NCI-H446 treated with DMSO at 0.1 percent for 48 hours (cell line): Measurements from ENCODE around the gene CREB3.

Experiments
- DNase-seq: peaks from one replicate; lab custom pipeline; 2025; lab: John Stamatoyannopoulos, UW

The CREB3 gene

GRCh38 chr9:35702696-35703095, 29.8 kb upstream of the CREB3 start:
- DNase-seq = no peak

- DNase-seq = no peak
Measured at GRCh38 chr9:35703906-35704672, 28.4 kb upstream of the CREB3 start.

GRCh38 chr9:35705372-35705771, 27.1 kb upstream of the CREB3 start:
- no peak for DNase-seq

DNA sequence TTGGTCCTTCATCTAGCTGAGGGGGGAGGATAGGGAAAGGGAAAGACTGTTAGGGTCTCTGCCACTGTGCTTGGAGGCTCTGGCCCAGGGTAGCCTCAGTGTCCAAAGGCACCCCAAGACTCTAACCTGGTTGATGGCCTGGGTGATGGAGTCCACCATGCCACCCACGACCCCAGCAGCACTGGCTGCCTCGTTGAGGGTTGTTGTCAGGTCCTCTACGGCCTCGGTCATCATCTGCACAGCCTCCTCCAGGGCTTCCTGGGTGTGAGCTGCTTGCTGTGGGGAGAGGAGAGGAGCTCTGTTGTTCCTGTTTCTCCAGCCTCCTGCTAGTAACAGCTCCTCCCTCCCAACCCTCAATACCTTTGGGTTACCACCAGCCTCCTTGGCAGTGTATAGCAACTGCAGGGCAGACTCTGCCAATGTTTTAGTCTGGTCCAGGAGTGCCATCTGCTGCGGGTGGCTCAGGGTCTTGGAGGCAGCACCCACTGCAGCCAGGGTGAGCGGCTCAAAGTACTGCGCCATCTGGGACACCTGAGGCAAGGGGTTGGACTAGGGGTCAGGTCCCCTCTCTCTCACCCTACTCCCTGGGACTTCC, 26.5 kb upstream of the CREB3 start:
- DNase-seq = no peak

GRCh38 chr9:35706951-35707350, 25.5 kb upstream of the CREB3 start:
- no peak for DNase-seq

DNA sequence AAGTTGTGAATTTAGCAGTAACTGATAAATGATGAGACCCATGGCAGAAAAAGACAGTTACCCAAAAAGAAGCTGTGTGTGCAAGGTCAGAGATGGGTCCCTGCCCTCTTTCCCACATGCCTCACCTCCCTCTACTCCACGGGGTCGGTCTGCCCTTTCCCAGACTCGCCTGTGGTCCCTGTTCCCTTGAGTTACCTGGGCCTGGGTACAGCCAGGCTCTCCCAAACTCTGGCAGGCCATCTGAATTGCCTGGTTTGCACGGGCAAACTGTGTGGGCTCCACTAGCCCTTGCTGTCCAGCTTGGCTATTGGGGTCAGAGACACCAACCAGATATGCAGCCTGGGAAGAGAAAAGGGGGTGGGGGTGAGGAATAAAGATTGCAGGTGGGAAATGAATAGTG, 24.3 kb upstream of the CREB3 start:
- no peak for DNase-seq

GRCh38 chr9:35710818-35711500, 21.5 kb upstream of the CREB3 start:
- no peak for DNase-seq

DNA sequence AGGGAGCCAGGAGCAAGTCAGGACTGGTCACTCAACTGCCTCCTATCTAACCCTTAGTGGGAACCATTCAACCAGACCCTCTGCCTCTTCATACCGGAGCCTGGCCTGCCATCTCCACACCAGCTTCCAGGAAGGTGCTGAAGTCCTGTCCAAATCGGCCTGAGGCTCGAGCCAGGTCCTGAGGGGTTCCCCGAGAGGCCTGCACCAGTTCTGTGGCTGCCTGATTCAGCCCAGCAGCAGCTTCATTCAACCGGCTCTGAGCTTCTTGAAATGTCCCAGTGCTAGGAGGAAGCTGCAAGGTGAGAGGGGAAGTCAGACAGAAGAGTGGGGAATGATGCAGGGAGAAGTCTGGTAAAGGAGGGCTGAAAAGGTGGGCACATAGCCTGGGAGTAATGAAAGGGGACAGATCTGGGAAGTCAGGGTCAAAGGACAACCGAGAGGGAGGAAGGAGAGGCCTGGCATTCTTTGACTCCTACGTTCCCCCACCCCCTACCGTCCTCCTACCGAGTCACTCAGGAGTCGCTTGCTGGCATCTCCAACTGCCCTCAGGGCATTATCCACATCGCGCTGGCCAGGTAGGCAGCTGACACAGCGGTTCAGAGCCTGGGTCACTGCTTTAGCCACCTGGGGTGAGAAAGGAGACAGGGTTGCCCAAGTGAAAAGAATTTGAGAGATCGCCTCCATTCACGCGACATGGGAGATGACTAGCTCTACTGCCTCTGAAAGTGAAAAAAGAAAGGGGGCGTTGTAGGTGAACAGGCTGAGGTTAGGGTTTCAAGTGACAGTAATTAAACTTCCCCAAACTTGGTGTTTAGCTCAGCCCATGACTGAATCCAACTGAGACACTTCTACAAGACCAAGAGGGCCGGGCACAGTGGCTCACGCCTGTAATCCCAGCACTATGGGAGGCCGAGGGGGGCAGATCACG, 20.7 kb upstream of the CREB3 start:
- DNase-seq = no peak

GRCh38 chr9:35712762-35713400, 19.6 kb upstream of the CREB3 start:
- DNase-seq = no peak

DNA sequence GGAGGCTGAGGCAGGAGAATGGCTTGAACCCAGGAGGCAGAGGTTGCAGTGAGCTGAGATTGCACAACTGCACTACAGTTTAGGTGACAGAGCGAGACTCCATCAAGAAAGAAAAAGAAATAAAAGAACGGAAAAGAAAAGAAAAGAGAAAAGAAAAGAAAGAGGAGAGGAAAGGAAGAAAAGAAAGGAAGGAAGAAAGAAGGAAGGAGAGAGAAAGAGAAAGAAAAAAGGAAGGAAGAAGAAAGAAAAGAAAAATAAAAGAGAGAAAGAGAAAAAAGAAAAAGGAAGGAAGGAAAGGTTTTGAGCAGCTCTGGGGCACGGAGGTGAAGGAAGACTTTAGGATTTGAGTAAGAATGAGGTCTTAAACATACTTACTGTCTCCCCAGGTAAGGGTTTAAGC, 18.9 kb upstream of the CREB3 start:
- DNase-seq = no peak

GRCh38 chr9:35714123-35714522, 18.3 kb upstream of the CREB3 start:
- DNase-seq = no peak

DNA sequence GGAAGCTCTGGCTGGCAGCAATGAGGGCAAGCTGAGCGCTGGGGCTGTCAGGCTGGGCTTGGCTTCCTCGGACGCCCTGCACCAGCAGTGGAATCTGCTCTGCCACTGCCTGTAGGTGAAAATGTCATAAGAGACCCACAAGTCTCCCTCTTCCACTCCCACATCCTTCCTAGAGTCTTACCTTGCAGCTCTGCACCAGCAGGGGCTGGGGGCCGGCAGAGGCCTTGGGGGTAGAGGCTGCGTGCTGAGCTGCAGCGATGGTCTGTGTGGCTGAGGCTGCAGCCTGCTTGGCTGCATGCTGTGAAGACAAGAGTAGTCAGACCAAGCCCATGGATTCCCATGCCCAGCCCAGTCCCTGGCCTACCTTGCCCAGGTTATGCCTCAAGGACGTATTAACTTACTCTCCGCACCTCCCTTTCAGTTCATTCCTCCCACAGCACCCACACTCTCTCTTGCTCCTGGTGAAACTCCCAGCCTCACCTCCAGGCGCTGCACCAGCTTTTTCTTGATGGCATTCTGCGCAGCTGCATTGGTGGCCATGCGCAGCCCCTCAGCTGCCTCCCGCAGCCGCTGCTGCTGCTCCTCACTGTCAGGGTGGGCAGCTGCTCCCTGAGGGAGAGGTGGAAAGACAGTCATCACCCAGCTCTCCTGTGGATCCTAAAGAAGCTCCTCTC, 17.8 kb upstream of the CREB3 start:
- no peak for DNase-seq

GRCh38 chr9:35716230-35716629, 16.2 kb upstream of the CREB3 start:
- DNase-seq = no peak

DNA sequence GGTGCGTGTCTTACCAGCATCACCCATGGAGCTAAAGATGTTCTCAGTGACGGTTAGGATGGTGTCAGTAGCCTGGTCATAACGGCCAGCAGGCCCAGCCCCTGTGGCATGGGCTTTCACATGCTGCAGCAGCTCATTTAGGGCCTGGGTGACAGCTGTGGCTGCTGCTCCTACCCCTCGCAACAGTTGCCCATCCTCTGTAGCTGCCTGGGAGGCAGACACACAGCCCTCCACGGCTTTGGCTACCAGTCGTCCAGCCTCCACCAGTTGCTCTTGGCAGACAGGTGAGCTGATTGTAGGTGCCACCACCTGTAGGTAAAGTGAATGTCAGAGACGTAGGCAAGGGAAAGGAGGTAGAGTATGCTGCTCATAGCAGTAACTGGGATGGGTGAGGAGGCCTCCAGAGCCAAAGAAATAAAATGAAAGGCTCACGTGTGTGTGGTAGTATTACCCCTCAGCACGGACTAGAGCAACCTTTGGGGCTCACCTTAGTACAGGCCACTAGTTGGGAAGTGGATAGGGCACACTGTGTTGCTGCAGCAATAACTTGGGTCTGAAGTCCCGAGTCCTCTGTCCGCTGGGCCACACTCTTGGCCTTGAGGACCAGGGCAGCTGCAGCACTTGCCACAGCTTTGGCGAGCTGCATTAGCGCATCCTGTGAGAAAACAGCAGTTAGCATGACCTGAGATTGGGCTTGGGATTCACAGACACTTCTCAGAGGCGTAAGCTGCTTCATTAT, 15.2 kb upstream of the CREB3 start:
- no peak for DNase-seq

DNA sequence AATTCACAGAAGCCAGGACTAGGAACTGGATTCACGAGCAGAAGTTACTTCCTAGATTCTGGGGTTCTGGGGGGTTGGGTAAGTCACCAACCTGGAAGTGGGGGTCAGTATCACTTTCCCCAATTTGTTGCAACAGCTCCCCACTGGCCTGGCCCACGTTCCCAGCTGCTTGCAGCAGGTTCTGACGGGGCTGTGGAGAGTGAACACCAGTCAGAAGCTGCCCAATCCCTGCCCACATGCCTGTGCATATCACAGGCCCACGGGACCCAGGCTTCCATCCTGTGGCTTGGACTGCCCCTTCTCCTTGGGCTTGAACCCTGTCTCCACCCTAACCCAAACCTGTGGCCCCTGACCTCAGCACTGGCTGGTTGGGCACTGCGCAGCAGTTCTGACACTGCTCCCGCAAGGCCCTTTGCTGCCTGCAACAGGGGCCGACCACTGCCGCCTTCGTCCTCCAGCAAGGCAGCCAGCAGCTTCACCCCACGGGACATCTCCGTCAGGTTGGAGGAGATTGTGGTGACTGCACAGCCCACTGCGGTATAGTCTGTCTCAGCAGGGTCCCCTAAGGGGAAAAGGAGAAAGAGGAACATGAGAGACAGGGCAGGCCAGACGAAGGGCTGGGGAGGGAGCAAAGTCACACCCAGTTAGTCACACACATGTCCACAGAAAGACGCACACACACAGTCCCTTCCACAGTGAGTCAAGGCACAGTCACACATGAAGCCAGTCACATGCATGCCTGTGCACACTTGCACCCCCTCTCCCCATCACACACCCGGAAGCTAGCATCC, 13.6 kb upstream of the CREB3 start:
- DNase-seq = no peak

- DNase-seq = no peak
Measured at GRCh38 chr9:35719546-35719945, 12.9 kb upstream of the CREB3 start.

DNA sequence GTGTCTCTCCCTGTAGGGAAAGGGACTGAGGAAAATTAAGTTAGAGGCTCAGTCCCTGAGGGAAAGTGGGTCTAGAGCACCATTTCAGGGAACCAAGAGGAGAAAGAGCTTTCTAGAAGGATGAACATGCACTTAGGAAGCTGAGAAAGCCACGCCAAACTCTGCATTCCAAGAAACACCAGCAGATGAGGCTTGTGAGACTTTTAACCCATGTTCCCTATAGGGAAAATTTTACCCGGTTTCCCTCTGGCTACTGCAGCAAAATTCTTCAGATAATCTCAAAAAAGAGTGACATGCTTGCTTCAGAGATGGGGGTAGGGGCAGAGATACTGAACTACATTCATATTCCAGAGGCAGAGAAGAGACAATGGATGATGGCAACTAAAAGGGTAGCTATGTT, 9.0 kb upstream of the CREB3 start:
- no peak for DNase-seq

DNA sequence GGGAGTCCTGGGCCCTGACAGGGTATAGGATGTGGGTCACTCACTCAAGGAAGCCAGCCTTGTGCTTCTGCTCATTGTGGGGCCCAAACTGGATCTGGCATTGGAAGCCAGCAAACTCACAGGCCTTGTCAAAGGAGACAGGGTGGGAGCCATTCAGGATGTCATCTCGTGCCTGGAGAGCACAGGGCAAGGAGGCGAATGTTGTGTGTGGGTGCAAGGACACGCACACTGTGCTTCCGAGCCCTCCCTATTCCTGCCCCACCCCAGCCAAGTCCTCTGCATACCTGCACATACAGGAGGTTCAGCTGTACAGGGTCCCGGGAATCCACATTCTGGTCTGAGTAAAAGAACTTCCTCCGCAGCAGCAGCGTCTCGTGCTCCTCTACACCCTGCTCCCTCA, 8.6 kb upstream of the CREB3 start:
- DNase-seq = no peak

DNA sequence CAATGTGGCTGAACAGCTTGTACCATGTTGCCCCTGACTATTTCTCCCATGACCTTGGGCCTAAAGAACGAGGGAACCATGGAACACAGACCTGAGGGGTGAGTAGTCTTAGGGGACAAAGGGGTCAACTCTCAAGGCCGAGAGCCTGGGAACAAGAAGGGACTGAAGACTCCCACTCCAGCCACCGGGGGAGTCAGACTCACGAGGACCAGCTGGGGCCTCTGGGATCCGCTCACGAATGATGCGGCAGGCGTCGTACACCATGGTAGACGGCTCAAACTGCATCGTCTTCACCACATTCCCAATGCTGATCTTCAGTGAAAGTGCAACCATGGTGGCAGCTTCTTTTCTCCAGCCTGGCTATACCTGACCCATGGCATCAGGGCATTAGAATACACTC, 7.1 kb upstream of the CREB3 start:
- DNase-seq = no peak

DNA sequence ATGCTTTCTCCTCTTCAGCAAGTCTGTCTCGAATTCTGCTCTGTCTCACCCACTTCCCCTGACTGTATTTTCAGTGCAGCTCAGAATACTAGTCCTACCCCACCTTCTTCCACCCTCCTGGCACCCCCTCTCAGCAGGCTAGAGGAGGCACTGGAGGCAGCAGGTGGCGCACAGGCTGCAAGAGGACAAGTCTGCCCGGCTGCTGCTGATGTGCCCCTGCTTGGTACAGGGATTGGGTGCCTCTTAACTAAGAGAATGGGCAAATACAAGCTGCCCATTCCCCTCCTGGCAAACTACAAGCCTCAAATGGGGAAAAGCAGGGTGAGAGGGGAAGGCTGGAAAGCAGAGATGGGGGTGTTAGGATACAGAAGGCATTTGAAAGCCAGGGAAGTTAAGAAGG, 5.5 kb upstream of the CREB3 start:
- no peak for DNase-seq
